Stimulated activated CD4-positive, alpha-beta T cell treated with anti-CD3 and anti-CD28 coated beads, Interleukin-4, amount 100 ng/mL, for 24 hours (primary cell): Measurements from ENCODE around the gene NAGLU.

Experiments used
- DNase-seq: peaks from one replicate; pipeline ENCODE4 v3.0.0-alpha.2; 2020

Gene NAGLU

GRCh38 chr17:42536048-42536371 lies at the start of gene NAGLU:
Gene NAGLU, plus strand, starts transcription at chr17:42536241. Its CDS starts 32 bp downstream, at chr17:42536273.
- DNase-seq, result peak; percentile 87

- DNase-seq, result no peak
Observed at GRCh38 chr17:42488032-42488431, 48.0 kb upstream of the NAGLU start.

- no peak for DNase-seq
Observed at GRCh38 chr17:42493319-42493718, 42.7 kb upstream of the NAGLU start.

GRCh38 chr17:42494673-42495072 lies 41.4 kb upstream of the NAGLU start:
- DNase-seq, result no peak

- DNase-seq, result no peak
Observed at GRCh38 chr17:42498828-42499227, 37.2 kb upstream of the NAGLU start.

- DNase-seq, result no peak
Observed at GRCh38 chr17:42502091-42502490, 34.0 kb upstream of the NAGLU start.

- no peak for DNase-seq
Observed at GRCh38 chr17:42502926-42503325, 33.1 kb upstream of the NAGLU start.

- no peak for DNase-seq
Observed at GRCh38 chr17:42507671-42508070, 28.4 kb upstream of the NAGLU start.

- DNase-seq, result no peak
Observed at GRCh38 chr17:42508426-42509165, 27.4 kb upstream of the NAGLU start.

- DNase-seq, result no peak
Observed at GRCh38 chr17:42509409-42509808, 26.6 kb upstream of the NAGLU start.

GRCh38 chr17:42509841-42510240 lies 26.2 kb upstream of the NAGLU start:
- no peak for DNase-seq

- no peak for DNase-seq
Observed at GRCh38 chr17:42512246-42512645, 23.8 kb upstream of the NAGLU start.

- DNase-seq, result no peak
Observed at GRCh38 chr17:42512733-42513251, 23.2 kb upstream of the NAGLU start.

GRCh38 chr17:42513686-42514085 lies 22.4 kb upstream of the NAGLU start:
- DNase-seq, result no peak

- DNase-seq, result no peak
Observed at GRCh38 chr17:42514279-42514678, 21.8 kb upstream of the NAGLU start.

GRCh38 chr17:42514867-42515266 lies 21.2 kb upstream of the NAGLU start:
- DNase-seq, result no peak

- DNase-seq, result peak; percentile 85
Observed at GRCh38 chr17:42517516-42517915, 18.5 kb upstream of the NAGLU start.

- DNase-seq, result no peak
Observed at GRCh38 chr17:42518046-42518754, 17.8 kb upstream of the NAGLU start.

- DNase-seq, result no peak
Observed at GRCh38 chr17:42518755-42519545, 17.1 kb upstream of the NAGLU start.

- no peak for DNase-seq
Observed at GRCh38 chr17:42519546-42520491, 16.2 kb upstream of the NAGLU start.

GRCh38 chr17:42520540-42520951 lies 15.5 kb upstream of the NAGLU start:
- no peak for DNase-seq

- no peak for DNase-seq
Observed at GRCh38 chr17:42521036-42521435, 15.0 kb upstream of the NAGLU start.
